Heart right ventricle (tissue), 16 donors: ENCODE measurements around the gene CXCL12. TPM values are rescaled to one million over a fixed set of nuclear protein-coding genes. Genes with fewer than 3 reads are reported as not detected.

Source experiments
- ATAC-seq, 8 donors: fragments of 200-7000 bp; cut with Tn5 transposase; one replicate each; pipeline ENCODE4 v1.9.1; 2020; ENCODE audit warnings: mild to moderate bottlenecking in 8 of 8, moderate library complexity in 8 of 8, moderate number of reproducible peaks in 1 of 8
- DNase-seq, 2 donors: peaks; one replicate each; pipeline ENCODE4 v3.0.0-alpha.2; 2020
- H3K27ac ChIP-seq, 10 donors: fragments of 200-600 bp; sonication (generic) in 2 of 10; one replicate each; pipeline versions ENCODE4 v1.5.0 to v1.8.0; 2020 to 2022; ENCODE audit warnings: mild to moderate bottlenecking in 3 of 10
- H3K27me3 ChIP-seq, 7 donors: fragments of 200-600 bp; one replicate each; pipeline ENCODE4 v1.8.0; 2021 to 2022; ENCODE audit warnings: mild to moderate bottlenecking in 2 of 7
- H3K36me3 ChIP-seq, 9 donors: fragments of 200-600 bp; sonication (generic) in 1 of 9; one replicate each; pipeline versions ENCODE4 v1.5.0 to v1.8.0; 2020 to 2022; ENCODE audit warnings: mild to moderate bottlenecking in 2 of 9
- H3K4me1 ChIP-seq, 9 donors: fragments of 200-600 bp; sonication (generic) in 1 of 9; one replicate each; pipeline versions ENCODE4 v1.5.0 to v1.8.0; 2020 to 2022; ENCODE audit warnings: mild to moderate bottlenecking in 4 of 9
- H3K4me3 ChIP-seq, 10 donors: fragments of 200-600 bp; sonication (generic) in 2 of 10; one replicate each; pipeline versions ENCODE4 v1.5.0 to v1.8.0; 2020 to 2022; ENCODE audit warnings: mild to moderate bottlenecking in 7 of 10, moderate library complexity in 2 of 10
- H3K9me3 ChIP-seq, 11 donors: fragments of 200-600 bp in 10 of 11; sonication (generic) in 2 of 11; one replicate each; pipeline versions ENCODE4 v1.5.0 to v1.8.0; 2013 to 2022; ENCODE audit warnings: mild to moderate bottlenecking in 2 of 11, control low read depth in 1 of 11, moderate library complexity in 1 of 11
- CTCF ChIP-seq, 9 donors: fragments of 200-600 bp; sonication (generic) in 2 of 9; IDR thresholded peaks; one replicate each; pipeline versions ENCODE4 v1.5.0 to v1.8.0; 2021 to 2022; ENCODE audit warnings: antibody characterized with exemption in 9 of 9, mild to moderate bottlenecking in 5 of 9, moderate library complexity in 1 of 9
- WGBS, 2 donors: extraction: QIAGEN DNeasy Blood & Tissue Kit; methylation state at CpG; one replicate each; pipeline ENCODE4 v1.1.7; 2013; ENCODE audit warnings: inconsistent platforms in 1 of 2; 5-methylcytosine and 5-hydroxymethylcytosine counted together
- intact Hi-C, 10 donors: fragments of 100-400 bp; cut with DNase I; formaldehyde crosslinking; loops; one replicate each; pipeline versions ENCODE4 v1.11.1 to v1.14.2; 2022
- polyA plus RNA-seq, 2 donors: library from polyadenylated mRNA; stranded (reverse); fragments of 200-250 nt; gene quantifications; one replicate each; pipeline ENCODE4 v1.2.3, GENCODE V29; 2013
- total RNA-seq, 10 donors: library from RNA; stranded (reverse); fragmentation: NEBNext Ultra II Directional in 3 of 10; extraction: Animal tissue kit (Norgen Biotek cat#: 25700) in 3 of 10; gene quantifications; one replicate each; pipeline versions ENCODE4 v1.2.1 to v1.2.4, GENCODE V29; 2021 to 2023
- donor health status: Arrhythmogenic right ventricular cardiomyopathy.
- donor health status: ischemic (EF 13 %, LVEDD 7.1; RV severe dilation, severe dysfunction).
- donor health status: healthy with polysubstance abuse.
- donor health status: DM: no; HTN: yes; CAD: no.
- donor health status: DM: no; HTN: no; CAD: no.
- donor health status: ischemic (EF 25% LVEDD 6.9; RV normal size, moderate dysfunction).
- donor health status: ischemic (EF 25% LVEDD 5.7; RV mildly dilated, moderate dysfunction).
- donor health status: healthy.
- donor health status: DM: yes; HTN: yes; CAD: no.
- donor health status: Ischemic cardiomyopathy.
- donor health status: ischemic (EF 35%, LVEDD 5.7; RV mildly dilated, moderate dysfunction).
- donor health status: nonischemic (EF 11% LVEDD 7.7; RV severe dilation, severe dysfunction).
- donor health status: DM: yes; HTN: yes; CAD: no.
- donor health status: PGD.
- donor health status: ischemic (EF 29% LVEDD 5.4; RV normal size, mild dysfunction).
- donor health status: nonischemic (EF 23%, LVEDD 6.1; RV moderate dilation, normal function).

The CXCL12 gene
- total and polyA plus RNA-seq, 12 donors = 53.7 to 275 (median 116) TPM

- intact Hi-C loops = loop anchor here in 1 of 10 donors (2.0 kb wide), 1 partner anchor 723 kb away; no protein-coding TSS in a partner anchor
- H3K36me3 ChIP-seq = no peaks in the 10 kb centered on the region
- no peak for TF ChIP-seq CTCF (IDR thresholded peaks at IDR 0.05)
- H3K27ac ChIP-seq = no peak overlapping the region
- peaks cover 0 to 2% (median 0%) of the 10 kb centered on the region in 7 donors for H3K27me3 ChIP-seq
- no peak overlapping the region for H3K4me3 ChIP-seq
- 100% methylated on average over 2 of the region's 2 CpGs for WGBS, 2 donors
- ATAC-seq (no peak), DNase-seq (peak in 1 of 2 donors; percentile 2)
- H3K9me3 ChIP-seq = no peaks in the 10 kb centered on the region
- peaks cover 0 to 11% (median 7%) of the 10 kb centered on the region in 9 donors for H3K4me1 ChIP-seq
Measured at GRCh38 chr10:44391981-44392380, 7.1 kb upstream of the CXCL12 start.

- peaks cover 0 to 15% (median 0%) of the 10 kb centered on the region in 7 donors for H3K27me3 ChIP-seq
- no peaks in the 10 kb centered on the region for H3K36me3 ChIP-seq
- no peaks in the 10 kb centered on the region for H3K9me3 ChIP-seq
- no peak overlapping the region for H3K4me3 ChIP-seq
- WGBS, 2 donors = 90 to 100% methylated on average over 3 of the region's 3 CpGs
- DNase-seq (no peak), ATAC-seq (no peak)
- no peak overlapping the region for H3K27ac ChIP-seq
- TF ChIP-seq CTCF (IDR thresholded peaks at IDR 0.05) = no peak
- H3K4me1 ChIP-seq = peaks cover 0 to 22% (median 7%) of the 10 kb centered on the region in 9 donors
- intact Hi-C loops = loop anchor here in 1 of 10 donors (2.0 kb wide), 1 partner anchor 722 kb away; no protein-coding TSS in a partner anchor
Measured at GRCh38 chr10:44390585-44391072, 5.7 kb upstream of the CXCL12 start.

- no peak for TF ChIP-seq CTCF (IDR thresholded peaks at IDR 0.05)
- ATAC-seq = no peak
- Histone ChIP-seq H3K4me3 (no peak overlapping the region), H3K27me3 (peaks cover 0 to 25% (median 0%) of the 10 kb centered on the region in 7 donors), H3K36me3 (no peaks in the 10 kb centered on the region), H3K9me3 (no peaks in the 10 kb centered on the region), H3K27ac (no peak overlapping the region), H3K4me1 (peaks cover 3 to 27% (median 10%) of the 10 kb centered on the region in 9 donors)
- 55 to 73% methylated on average over 2 of the region's 2 CpGs for WGBS, 2 donors
- no peak for DNase-seq
- intact Hi-C loops = loop anchor here in 9 of 10 donors (2.0 to 10.0 kb wide), 14 partner anchors 75 to 717 kb away; no protein-coding TSS in a partner anchor
Measured at GRCh38 chr10:44389556-44389955, 4.7 kb upstream of the CXCL12 start.

GRCh38 chr10:44389150-44389549 is 4.3 kb upstream of the CXCL12 start:
- 23 to 37% methylated on average over 4 of the region's 4 CpGs for WGBS, 2 donors
- no peaks in the 10 kb centered on the region for H3K9me3 ChIP-seq
- intact Hi-C loops = loop anchor here in 9 of 10 donors (2.0 to 10.0 kb wide), 14 partner anchors 74 to 717 kb away; no protein-coding TSS in a partner anchor
- no peak for TF ChIP-seq CTCF (IDR thresholded peaks at IDR 0.05)
- no peak overlapping the region for H3K27ac ChIP-seq
- ATAC-seq (peak in 6 of 8 donors; percentile 4 to 64 (median 30)), DNase-seq (peak; percentile 48 to 72)
- no peaks in the 10 kb centered on the region for H3K36me3 ChIP-seq
- H3K4me3 ChIP-seq = no peak overlapping the region
- peaks cover 3 to 31% (median 11%) of the 10 kb centered on the region in 9 donors for H3K4me1 ChIP-seq
- peaks cover 0 to 29% (median 0%) of the 10 kb centered on the region in 7 donors for H3K27me3 ChIP-seq
